HG02678 (cell line): ENCODE data around the gene AFG3L2.

Experiments used
- ATAC-seq: cut with Tn5 transposase; IDR thresholded peaks from one replicate; pipeline ENCODE4 v1.9.1; 2021; ENCODE audit warnings: mild to moderate bottlenecking, moderate library complexity; ENCODE audit not compliant: unreplicated experiment

The AFG3L2 gene

GRCh38 chr18:12306752-12307700, 70.0 kb downstream of the AFG3L2 start:
- ATAC-seq: peak; percentile 9

GRCh38 chr18:12305930-12306629, 70.9 kb downstream of the AFG3L2 start:
- ATAC-seq: no peak

DNA sequence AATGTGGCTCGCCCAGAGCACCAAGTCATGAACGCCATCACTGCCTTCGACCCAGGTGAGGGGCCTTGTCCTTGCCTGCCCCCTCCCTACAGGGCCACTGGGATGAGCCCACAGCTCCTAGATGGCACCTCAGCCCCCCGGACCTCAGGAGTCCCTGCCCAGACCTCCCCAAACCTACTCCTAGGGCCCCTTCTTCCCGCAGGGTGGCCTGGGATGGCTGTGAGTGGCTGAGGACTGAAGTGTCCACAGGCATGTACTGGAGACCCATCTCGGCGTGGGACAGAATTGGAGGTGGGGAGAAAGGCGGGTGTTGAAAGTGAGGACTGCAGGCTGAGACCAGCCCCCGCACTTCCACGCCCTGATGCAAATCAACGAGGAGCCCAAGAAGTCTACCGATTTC, 71.8 kb downstream of the AFG3L2 start:
- ATAC-seq: no peak

- ATAC-seq: no peak
Measured at GRCh38 chr18:12304351-12305210, 72.4 kb downstream of the AFG3L2 start.

DNA sequence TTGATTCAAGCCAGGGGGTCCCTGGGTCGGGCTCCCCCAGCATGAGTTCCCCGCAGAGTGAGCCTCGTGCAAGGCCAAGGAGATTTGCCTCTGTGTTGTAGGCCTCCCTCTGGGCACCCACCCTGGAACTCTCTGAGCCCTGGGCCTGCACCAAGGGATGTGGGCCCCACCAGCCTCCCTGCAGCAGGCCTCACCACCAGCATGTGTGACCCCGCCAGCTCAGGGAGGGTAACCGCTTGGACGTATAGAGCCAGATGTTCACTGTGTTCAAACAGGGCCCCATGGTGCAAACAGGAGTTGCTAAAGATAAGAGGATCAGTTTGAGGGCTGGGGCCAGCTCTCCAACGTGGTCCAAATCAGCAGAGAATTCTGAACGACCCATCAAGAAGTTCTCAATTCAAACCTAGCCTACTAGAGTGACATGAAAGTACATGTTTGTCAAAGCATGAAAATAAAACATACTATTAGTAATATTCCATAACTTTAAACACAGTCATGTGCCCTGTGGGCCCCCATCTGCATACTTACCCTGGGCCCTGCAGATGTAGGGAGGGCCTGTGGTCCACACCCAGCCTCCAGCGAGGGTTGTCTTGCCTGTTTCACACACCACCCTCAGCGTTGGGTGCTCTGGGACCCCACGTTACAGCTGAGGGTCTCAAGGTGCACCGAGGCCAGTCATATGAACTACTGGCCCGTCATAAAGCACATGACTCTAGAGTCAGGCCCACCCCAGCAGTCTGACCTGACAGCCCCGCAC, 74.5 kb downstream of the AFG3L2 start:
- ATAC-seq: no peak

GRCh38 chr18:12301263-12302005, 75.6 kb downstream of the AFG3L2 start:
- ATAC-seq: no peak

DNA sequence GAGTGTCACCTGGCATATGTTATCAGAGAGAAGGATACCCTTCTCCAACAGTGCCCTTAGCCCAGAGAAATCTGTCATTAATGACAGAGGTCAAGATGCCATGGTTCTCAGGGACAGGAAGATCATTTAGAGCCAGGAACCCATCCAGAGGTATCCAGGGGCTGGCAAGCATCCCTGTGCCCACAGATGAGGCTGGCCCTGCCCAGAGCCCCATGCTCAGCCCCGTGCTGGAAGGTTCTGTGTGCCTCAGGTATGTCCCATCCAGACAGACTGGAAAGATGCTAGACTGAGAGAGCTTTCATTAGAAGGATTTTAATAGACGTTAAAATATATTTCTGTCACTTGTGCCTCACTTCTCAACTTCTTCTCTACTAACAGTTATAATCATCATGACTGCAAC, 77.2 kb downstream of the AFG3L2 start:
- no peak for ATAC-seq

DNA sequence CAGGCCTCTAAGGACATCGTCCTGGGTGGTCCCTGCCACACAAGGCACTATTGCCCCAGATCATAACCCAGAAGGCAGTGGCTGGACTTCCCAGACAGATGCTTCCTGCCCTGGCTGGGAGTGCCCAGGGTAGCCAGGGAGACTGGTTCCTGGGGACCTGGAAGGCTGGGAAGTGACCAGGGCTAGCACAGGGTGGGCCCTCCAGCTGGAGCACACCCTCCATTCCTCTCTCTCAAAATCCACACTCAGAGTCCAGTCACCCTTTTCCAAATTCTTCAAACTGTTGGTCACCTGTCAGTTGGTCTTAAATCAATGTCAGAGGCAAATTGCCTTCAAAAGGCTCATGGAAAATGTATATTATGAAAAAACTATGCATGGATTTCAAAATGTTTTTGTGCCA, 80.6 kb downstream of the AFG3L2 start:
- ATAC-seq: no peak

DNA sequence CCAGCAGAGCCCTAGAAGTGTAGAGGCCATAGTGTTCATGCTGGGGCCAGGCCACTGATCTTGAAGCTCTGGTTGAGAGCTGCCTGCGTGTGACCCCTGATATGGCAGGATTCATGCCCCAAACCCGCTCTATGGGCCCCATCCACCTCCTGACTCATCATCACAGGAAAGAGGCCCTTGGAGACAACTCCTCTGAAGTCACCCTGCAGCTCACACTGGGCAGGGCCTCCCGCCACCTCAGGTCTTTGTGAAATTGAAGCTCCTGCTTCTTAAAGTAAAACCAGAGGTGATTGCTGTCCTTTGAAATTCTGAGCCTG, 81.0 kb downstream of the AFG3L2 start:
- no peak for ATAC-seq

GRCh38 chr18:12295389-12296086, 81.5 kb downstream of the AFG3L2 start:
- ATAC-seq: no peak

- ATAC-seq: no peak
Measured at GRCh38 chr18:12293831-12294230, 83.2 kb downstream of the AFG3L2 start.

GRCh38 chr18:12291690-12292089, 85.3 kb downstream of the AFG3L2 start:
- no peak for ATAC-seq

- ATAC-seq: no peak
Measured at GRCh38 chr18:12291161-12291560, 85.9 kb downstream of the AFG3L2 start.

GRCh38 chr18:12290086-12290485, 86.9 kb downstream of the AFG3L2 start:
- no peak for ATAC-seq

- ATAC-seq: no peak
Measured at GRCh38 chr18:12288403-12288755, 88.6 kb downstream of the AFG3L2 start.

DNA sequence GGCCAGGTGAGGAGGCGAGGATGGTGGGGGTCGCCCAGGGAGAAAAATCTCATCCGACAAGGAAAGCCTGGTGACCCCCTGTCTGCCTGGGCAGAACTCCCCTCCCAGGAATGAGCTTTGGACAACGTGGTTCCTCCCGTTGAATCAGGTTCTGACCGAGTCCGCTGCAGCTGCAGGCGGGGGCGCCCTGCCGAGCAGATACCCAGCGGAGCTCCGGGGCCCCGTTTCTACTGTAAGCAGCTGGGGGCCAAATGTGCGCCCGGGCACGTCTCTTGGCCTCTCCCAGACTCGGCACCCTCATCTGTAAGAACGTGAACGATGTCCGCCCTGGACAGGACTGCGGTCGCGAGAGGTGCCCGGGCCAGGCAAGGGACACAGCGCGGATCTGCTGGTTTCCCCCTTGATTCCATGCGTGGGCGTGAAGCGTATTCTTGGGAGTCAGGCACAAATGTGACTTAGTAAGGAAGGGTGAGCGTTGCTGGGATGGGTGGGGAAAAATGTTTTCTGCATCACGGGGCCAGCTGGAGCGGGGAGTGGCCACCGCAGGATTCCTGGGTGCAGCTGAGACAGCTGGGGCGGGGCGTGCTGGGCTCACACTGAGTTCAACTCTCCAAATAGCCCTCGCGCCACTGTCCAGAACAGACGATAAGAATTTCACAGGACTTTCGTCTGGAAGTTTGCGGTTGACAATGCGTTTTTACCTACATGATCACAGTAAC, 89.2 kb downstream of the AFG3L2 start:
- no peak for ATAC-seq

GRCh38 chr18:12287131-12287681, 89.8 kb downstream of the AFG3L2 start:
- ATAC-seq: no peak

DNA sequence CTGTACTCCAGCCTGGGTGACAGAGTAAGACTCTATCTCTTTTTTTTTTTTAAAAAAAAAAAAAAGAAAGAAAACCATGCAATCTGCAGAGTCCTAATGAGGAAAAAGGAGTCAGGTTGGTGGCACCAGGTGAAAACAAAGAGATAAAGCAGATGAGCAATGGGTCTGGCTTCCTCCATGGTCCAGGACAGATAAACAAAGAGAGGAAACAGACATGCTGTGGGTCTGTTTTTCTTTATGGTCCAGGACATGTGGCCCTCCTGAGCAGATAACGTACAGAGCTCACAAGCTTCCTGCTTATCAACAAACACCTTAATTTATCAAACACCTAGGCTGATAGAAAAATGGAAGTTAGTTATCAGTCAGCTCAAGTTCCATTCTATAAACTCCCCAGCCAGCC, 93.4 kb downstream of the AFG3L2 start:
- no peak for ATAC-seq
